Fibroblast of peridontal ligament (primary cell): ENCODE measurements around the gene PRELID2.
"Not testable (repeated sequence)": the region's sequence is repeated elsewhere in the genome, so short reads cannot be mapped to it uniquely, and the experiment has no call there.

Experiments used
- DNase-seq: peaks from one replicate; pipeline ENCODE4 v3.0.0-alpha.2; 2010; ENCODE audit errors: extremely low read depth

PRELID2 gene

DNA sequence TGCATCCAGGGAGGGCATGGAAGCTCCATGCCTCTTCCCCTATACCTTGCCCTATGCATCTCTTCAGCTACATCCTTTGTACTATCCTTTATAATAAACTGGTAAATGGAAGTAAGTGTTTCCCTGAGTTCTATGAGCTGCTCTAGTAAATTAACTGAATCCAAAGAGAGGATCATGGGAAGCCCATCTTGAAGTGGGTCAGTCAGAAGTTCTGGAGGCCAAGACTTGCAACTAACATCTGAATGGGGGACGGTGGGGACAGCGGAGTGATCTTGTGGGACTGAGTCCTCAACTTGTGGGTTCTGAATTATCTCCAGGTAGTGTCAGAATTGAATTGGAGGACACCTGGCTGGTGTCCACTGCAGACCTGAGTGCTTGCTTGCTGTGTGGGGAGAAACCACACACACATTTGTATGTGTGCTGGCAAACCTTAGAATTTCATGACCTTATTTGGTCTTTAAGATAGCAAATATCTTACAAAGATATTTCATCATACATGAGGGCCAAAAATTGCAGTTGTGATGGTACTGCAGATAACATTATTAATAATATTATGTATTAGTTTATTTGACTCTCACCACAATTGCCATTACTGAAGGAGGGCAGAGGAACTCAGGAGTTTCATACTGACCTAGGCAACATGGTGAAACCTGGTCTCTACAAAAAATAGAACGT is 5.5 kb upstream of the PRELID2 start:
- DNase-seq, result no peak

DNA sequence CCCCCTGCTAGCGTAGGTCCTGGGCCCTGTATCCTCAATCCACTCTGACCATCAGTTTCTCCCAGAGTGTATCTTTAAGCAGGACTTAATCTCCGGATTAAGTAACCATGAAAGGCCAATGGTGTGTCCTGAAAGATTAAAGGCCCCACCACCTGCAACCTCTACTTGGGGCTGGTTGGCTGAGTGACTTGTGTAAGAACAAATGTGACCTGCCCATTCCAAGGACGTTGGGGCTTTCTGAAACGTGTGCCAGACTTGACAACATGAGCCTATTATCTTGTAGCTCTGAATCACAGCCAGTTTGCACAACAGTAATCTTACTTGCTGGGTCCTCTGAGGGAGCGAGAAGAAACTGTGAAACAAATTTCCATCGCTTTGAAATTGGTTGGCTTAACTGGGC is 3.1 kb upstream of the PRELID2 start:
- no peak for DNase-seq

DNA sequence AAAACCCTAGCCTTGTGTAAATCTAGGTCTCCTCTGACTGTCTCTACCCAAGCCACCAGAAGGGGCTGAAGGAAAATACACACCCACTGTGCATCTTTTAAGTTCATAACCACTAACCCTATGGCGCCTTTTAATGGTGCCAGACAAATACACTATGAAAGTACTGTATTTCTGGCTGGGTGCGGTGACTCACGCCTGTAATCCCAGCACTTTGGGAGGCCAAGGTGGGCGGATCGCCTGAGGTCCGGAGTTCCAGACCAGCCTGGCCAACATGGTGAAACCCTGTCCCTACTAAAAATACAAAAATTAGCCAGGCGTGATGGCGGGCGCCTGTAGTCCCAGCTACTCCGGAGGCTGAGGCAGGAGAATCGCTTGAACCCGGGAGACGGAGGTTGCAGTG is 1.1 kb upstream of the PRELID2 start:
- not testable (repeated sequence) for DNase-seq

DNA sequence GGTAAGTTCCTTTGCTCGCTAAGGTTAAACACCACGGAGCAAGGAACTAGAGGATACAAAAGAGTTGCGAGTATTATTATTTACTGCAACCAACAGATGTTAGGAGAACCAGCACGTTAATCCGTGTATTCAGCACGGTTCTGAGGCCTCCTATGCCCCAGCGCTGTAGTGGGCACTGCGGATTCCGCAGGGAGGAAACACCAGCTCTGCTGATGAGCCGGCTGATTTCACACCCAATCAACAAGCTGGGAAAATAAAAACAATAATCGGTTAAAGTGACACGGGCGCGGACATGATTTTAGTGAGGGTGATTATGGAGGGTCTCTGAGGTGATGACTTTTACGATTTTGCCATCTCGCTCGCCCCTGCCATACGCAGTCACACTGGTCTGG is 702 bp upstream of the PRELID2 start:
- DNase-seq, result no peak

DNA sequence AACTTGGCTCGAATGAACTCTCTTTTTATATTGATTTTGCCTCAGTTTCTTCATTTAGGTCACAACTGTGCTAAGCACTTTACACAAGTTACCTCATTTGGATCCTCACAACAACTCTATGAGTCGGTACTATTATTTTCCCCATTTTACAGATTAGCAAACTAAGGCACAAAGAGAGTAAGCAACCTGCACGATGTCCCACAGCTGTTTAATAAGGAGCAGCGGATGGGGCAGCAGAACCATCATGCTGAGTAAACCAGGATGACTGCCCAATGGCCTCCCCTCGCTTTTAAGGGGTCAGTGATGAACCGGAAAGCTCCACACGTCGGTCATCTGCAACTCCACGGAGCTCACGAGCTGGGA is 607 bp downstream of the PRELID2 start:
- DNase-seq, result no peak

DNA sequence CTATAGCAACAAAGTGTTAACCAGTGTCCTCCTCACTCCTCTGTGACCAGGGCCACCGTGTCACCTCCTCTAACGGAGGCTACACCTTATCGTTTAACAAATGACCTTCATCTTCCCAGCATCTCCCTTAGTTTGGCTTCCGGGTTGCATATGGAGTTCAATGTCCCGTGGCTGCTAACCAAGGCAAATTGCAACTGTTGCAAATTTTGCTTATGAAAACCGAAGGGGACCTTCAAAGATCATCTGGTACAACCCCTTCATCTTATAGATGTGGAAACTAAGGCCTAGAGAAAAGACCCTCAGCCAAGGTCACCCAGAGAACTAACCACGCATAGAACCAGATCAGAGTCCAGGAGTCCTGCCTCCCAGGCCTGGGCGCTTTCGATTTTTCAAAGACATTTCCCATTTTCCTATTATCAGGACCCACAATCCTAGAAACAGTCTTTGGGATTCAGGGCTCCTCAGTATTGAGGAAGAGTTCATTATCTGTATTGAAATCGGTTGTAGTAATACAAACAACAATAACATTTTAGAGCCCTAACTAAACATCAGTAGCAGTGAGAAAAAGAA is 1.4 kb downstream of the PRELID2 start:
- DNase-seq, result no peak

DNA sequence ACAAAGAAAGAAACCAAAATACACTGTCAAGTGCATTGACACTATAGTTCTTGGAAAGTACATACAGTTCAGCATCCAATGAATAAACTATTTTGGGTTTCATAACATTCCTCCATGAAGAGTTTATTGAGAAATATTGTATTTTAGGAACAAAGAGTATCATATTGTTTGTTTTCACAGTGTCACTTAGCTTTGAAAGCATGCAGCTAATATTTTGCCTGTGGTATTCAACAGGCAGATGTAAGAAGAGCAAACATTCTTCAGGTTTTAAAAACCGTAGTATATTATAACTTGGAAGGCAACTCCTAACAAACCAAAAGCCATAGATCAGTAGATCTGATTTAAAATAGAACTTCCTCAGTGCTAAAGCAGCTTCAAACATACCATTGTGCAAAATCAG is 4.5 kb downstream of the PRELID2 start:
- peak; percentile 93 for DNase-seq

DNA sequence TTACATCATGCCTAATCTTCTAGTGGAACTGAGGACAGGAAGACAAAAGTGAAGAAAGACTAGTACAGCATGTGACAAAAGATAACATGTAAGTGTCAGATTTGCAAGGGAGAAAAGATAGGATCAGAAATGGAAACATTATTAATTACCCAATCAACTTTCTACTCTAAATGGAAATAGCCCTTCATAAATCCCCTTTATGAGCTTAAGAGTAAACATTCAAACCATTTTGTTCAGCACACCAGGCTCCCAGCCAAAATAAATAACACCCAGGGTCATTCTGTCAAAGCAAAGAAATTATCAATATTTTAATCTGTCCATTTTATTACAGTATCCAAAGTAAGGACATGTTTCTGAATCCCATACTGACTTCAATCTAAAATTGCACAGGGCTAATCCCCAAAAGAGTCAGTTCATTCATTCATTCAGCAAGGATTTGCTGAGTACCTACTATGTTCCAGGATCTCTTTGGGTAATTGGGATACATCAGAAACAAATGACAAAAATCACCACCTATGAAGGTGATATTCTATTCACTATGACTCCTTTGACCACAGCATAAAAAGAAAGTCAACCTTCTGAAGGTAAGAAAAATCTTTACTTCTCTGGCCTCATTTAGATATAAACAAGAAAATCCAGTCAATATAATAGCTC is 5.3 kb downstream of the PRELID2 start:
- no peak for DNase-seq

DNA sequence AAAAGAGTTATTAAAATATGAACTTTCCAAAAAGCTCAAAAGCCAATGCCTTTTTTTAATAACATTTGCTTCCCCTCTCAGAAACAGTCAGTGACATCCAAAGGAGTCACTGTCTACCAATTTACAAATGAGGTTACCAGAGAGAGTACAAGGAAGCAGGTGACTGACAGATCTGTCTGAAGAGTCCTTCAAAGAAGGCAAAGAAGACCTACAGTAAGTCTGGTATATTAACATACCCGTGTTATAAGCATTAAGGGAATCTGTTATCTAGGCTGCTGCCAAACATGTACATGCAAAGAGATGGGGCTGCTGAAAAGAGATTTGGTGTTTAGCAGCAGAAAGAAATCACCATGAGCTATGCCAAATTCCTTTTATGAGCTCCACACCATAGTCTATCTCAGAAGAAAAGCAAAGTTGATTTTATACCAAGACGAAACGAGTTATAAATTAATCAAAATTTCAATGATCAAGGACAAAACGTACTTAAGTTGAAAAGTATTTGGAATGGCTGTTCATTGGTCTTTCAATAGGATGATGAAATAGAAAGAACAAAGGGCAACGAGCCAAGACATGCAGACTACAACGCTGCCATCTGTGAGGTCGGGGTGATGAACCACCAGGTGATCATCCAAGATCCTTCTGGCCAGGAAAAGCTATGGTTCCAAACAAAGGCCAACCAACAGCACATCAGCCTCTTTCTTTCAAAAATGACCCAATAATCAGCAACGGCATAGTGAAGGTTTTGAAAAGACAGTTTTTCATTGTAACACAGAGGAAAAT is 8.1 kb downstream of the PRELID2 start:
- no peak for DNase-seq

DNA sequence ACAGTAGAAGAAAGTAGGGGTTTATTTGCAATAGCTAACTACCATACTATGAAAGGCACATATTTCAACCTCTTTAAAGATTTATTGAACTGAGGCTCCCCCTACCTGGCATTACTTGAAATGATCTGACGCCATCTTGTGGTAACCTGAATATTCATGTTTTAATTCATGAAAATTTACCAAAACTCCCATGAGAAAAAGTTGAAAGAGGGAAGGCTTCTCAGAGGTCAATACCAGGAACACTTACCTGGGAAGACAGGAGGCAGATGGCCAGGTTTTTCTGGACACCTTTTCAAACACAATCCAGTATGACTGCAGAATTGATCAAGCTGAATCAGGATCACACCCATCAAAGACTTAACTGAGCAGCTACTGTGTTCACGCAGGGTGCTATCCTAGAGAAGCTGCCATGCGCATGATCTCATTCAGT is 9.4 kb downstream of the PRELID2 start:
- DNase-seq, result peak; percentile 85

DNA sequence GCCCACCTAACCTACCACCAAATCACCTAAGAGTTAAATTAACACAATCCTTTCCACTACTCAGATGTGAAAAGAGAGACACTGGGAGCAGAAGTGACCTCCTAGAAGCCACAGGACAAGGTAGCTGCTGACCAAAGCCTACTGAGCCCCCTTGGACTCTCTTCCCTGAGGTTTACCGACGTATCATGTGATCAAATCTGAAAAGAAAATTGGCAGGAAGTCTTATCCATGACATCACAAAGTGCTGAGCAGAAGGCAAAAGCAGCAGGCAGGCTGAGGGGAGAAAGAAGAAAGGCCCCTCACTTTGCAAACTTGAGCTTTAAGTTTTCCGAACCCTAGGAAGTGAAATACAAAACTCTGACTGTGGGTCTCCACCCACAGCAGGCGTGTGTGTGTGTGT is 11.1 kb downstream of the PRELID2 start:
- DNase-seq, result peak; percentile 47

DNA sequence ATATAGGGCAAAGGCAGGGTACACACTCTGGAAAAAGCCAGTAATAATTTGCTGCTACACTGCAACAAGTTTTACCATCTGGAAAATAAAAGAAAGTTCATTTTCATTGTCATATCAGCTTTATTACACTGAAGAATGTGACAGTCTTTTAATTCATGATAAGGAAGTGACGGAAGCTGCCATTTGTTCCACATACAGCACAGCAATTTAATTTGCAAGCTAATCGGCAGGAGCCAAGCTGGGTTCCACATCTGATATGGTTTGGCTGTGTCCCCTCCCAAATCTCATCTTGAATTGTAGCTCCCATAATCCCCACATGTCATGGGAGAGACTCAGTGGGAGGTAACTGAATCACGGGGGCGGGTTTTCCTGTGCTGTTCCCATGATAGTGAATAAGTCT is 16.5 kb downstream of the PRELID2 start:
- no peak for DNase-seq

DNA sequence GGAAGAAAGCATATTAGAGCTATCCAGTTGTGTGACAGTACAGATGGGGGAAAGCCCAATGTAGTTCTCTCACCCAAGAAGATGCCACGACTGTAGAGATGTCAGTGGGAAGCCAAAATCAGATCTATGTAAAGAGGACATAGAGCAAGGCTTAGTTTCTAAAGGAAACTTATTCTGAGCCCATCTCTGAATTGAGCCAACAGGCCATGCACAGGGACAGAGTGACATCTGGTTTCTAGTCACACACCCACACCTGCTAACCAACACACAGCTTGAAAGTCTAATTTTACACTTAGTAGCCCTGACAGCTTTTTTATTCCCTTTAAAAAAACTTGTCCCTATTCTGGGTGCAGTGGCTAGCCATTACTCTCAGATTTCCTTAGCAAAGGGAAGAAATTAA is 22.3 kb downstream of the PRELID2 start:
- no peak for DNase-seq

DNA sequence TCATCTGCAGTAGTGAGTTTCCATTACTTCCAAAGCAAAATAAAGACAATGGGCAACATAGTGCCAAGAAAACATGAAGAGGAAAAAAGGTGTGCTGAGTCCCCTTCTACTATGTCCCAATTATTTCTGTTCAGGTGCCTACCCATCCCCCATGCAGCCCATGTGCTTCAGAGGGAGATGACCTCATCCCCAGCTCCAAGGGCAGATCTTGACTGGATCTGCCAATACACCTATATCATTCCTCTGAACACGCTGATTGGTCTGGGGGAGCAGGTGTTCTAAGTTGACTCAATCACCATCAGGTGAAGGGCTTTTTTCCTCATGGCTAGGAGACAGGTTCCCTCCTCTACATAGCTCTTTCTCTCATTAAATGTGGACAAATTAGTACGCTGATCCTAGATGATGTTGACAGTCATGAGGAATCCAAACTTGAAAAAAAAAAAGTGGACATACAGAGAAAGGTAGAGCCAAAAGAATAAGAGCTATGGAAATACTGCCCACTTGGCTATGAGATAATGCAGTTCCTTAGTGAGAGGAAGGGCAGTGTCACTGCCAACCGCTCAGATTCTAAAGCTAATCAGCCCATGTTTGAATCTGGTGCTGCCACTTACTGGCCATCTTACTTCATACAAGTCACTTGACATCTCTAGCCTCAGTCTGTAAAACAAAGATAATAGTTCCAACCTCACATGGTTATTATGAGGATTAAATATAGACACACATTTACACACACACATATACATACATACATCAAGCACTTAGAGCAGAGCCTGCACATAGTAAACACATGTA is 23.1 kb downstream of the PRELID2 start:
- peak; percentile 77 for DNase-seq

DNA sequence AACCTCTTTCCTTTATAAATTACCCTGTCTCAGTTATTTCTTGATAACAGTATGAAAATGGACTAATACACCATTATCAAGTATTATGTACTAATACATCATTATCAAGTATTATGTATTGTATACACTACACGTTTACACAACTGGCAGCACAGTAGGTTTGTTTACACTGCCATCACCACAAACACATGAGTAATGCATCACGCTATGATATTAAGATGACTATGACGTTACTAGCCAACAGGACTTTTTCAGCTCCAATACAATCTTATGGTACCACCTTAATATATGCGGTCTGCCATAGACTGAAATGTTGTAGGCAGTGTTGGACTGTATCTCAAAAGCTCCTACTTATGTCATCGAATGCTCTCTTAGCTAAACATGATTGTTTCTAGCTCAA is 28.2 kb downstream of the PRELID2 start:
- DNase-seq, result no peak

DNA sequence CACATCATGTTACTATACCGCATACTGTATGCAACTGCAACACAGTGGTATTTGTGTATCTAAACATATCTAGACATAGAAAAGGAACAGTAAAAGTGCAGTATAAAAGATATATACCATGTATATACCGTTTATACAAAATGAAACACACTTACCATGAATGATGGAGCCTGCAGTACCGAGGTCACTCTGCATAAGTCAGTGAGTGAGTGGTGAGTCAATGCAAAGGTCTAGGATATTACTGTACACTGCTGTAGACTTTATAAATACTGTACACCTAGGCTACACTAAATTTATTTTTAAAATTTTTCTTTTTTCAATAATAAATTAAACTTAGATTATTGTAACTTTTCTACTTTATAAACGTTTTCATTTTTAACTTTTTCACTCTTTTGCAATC is 29.3 kb downstream of the PRELID2 start:
- no peak for DNase-seq

DNA sequence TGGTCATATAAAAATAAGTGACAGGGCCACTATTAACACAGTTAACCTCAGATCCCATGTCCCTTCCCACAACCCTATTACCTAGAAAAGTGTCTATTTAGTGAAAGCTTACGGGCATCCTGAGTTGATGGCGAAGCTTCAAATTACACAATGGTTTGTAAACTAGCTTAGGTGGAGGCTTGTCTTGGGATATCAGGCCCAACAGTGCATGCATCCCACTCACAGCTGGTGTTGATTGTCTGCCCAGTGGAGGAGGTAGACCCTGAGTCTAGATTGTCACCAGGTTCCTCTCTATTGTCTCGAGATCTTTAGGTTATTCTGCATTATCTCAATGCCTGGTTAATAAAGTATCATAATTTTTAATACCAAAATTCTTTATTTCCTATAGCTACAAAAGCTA is 30.4 kb downstream of the PRELID2 start:
- DNase-seq, result no peak

DNA sequence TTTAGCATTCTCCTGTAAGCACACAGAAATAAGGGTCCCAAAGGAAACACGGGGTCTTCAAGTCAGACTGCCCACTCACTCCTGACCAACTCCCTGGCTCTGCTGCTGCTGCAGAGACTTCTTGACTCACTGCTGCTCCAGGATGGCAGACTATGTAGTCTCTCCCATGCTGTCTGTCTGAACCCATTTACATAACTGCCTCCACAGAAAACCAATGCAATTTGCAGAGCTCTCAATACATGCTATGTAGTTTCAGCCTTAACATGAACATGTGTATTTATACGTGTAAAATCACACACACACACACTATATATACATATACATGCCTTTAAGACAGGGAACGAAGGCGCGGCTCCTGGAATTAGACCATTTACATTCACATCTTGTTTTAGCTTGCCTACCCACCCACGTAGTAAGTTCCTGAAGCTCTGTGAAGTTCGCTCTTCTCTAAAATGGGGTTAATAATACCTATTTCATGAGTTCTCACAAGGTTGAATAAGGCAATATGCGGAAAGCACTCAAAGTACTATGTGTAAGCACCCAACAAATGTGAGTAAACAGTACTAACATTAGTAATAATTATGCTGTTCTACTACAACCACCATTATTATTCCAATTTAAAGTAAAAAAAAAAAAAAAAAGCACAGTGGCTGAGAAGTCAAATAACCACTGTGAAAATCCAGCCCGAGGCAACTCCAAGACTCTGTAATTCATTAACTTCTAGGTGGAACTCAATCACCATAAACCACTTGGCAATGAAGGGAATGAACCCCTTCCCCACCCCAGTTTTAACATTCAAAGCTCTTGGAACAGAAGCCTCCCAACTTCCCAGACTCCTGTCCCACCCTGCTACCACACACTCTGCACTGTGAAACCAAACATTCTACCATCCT is 31.8 kb downstream of the PRELID2 start:
- DNase-seq, result no peak

DNA sequence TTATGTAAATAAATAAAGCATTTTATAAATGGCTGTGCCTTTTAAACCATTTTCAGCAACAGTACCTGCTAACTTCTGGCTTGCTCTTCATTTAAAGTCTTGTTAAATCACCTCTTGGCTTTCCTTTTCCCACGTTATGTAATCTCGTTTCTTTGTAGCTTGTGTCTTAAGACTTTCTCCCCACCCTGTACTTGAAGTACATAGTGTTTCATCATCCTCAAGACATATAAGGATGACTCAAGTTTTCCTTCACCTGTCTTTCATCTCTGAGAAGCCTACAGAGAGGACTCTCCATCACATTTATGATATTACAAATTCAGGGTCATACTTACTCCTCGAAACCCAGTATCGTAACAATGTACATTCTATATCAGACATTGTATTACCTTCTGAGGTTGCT is 33.9 kb downstream of the PRELID2 start:
- DNase-seq, result no peak

DNA sequence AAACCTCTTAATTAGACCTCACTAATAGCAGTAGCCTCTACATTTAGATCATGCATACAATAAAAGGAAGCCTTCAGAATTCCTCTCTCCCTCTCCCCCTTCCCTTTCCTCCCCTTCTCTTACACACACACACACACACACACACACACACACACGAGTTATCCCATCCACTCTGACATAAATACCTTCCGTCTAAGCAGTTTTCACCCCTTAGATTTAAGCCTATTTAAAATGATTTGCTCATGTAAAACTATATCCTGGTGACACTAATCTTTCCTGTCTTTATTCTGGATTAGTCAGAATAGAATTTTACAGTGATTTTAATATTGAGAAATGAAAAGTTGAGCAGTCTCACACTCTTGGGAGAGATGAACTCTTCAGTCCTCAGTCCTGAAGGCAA is 35.0 kb downstream of the PRELID2 start:
- DNase-seq, result no peak

DNA sequence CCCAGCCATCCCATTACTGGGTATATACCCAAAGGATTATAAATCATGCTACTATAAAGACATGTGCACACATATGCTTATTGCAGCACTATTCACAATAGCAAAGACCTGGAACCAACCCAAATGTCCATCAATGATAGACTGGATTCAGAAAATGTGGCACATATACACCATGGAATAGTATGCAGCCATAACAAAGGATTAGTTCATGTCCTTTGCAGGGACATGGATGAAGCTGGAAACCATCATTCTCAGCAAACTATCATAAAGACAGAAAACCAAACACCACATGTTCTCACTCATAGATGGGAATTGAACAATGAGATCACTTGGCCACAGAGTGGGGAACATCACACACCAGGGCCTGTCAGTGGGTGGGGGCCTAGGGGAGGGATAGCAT is 36.6 kb downstream of the PRELID2 start:
- DNase-seq, result not testable (repeated sequence)
